HG03571 (cell line): Measurements from ENCODE around the gene DCPS.
"Not testable (repeated sequence)": the region's sequence is repeated elsewhere in the genome, so short reads cannot be mapped to it uniquely, and the experiment has no call there.

Source experiments
- ATAC-seq: cut with Tn5 transposase; IDR thresholded peaks from one replicate; pipeline ENCODE4 v1.9.1; 2021; ENCODE audit not compliant: unreplicated experiment

Gene DCPS, protein sequence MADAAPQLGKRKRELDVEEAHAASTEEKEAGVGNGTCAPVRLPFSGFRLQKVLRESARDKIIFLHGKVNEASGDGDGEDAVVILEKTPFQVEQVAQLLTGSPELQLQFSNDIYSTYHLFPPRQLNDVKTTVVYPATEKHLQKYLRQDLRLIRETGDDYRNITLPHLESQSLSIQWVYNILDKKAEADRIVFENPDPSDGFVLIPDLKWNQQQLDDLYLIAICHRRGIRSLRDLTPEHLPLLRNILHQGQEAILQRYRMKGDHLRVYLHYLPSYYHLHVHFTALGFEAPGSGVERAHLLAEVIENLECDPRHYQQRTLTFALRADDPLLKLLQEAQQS

DNA sequence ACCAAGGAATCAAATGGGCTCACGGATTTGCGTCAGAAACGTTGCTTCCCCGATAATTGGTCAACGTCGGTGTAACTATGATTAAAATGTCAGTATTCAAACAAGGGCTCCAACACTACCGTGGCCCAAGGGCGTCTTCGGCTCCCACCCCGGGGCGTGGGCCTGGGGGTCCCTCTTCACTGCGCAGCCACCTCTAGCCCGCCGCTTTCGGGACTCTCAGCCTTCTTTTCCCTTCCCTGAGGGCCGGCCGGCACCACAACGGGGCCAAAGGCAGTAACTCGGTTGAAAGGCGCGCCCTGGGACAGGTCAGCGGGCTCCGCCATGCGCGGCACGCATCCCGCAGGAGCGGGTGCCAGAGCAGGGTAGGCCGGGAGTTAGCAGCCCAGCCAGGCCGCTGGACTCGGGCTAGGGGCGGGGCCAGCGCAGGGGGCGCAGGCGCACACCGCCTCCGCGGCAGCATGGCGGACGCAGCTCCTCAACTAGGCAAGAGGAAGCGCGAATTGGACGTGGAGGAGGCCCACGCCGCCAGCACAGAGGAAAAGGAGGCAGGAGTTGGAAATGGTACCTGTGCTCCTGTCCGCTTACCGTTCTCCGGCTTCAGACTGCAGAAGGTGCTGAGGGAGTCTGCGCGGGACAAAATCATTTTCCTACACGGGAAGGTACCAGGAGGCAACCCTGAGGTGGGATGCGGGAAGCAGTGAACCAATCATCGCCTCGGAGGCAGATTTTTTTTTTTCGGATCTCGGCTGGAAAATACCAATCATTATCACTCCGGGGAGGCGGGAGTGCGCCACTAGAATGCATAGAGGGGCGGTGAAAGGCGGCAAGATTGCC is at the start of gene DCPS:
TSS of gene DCPS (plus strand) at position 438 of the 834 bp plus-strand sequence. CDS start at position 459, 21 bp downstream.
- peak; percentile 90 for ATAC-seq

DNA sequence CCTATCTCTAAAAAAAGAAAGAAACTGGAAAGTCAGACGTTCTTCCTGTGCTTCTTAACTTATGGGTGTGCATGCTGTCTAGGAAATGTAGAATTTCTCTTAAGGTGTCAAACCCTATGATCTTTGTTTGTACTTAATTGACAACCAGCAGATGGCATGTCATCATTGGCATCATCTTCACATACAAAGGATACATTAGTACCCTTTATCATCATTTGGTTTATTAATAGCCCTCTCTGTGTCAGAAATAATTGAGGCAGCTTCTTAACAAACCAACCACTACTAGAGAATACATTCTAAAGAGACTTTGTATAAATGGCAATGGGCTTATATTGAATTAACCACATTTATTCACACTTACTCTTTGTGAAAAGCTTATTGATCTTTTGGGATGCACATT is 49.0 kb upstream of the DCPS start:
- no peak for ATAC-seq

DNA sequence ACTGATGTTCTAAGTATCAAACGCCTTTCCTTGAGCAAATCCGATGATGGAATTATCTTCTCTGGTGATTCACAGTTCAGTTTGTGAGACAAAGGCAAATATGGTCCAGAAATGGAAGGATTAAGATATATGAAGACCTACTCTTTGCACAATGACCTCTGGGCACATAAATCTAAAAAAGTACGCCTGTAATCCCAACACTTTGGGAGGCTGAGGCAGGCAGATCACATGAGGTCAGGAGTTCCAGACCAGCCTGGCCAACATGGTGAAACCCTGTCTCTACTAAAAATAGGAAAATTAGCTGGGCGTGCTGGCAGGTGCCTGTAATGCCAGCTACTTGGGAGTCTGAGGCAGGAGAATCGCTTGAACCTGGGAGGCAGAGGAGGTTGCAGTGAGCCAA is 48.4 kb upstream of the DCPS start:
- ATAC-seq = not testable (repeated sequence)

DNA sequence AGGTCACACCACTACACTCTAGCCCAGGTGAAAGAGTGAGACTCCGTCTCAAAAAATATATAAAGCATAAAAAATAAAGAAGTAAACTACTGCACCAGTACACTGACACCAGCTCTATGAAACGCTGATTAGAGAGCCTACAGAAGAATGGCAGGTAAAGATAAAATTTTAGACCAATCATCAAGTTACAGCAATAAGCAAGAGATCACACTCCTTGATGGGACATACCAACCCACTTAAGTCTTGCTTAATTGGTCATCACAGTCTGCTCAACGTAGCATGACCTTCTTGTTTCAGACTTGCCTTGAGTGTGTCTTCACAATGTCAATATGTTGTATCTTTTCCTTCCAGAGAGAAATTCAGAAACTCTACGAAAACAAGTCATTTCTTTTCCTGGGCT is 47.6 kb upstream of the DCPS start:
- no peak for ATAC-seq

DNA sequence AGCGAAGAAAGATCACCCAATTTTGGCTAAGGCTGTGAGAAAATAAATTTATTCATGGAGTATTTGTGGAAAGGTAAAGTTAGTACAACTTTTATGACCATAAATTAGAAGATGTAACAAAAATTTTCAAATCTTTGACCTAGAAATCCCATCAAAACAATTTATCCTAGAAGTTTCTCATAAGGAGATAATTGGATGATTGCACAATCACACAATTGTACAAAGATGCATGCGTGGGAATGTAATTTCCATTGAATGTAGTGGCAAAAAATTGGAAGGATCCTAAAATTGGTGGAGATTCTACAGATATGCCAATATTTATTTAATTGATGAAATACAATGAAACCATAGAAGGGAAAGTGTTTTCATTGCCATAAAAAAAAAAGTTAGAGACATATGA is 46.7 kb upstream of the DCPS start:
- ATAC-seq = no peak

DNA sequence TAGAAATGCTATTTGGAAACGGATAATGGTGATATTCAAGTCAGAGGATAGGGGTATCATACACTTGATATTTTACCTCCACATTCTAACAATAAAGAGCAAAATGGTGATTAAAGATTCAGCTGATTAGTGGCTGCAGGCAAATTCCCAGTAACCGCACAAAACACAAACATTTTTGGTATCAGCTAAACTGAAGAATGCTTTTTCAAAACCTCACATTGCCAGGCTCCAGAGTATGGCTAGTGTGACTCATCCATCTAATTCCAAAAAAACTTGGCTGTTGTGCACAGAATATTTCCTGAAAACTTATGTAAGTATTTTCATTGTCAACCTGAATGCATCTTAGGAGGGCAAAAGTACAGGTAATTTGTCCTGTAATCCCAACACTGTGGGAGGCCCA is 46.1 kb upstream of the DCPS start:
- ATAC-seq = no peak

DNA sequence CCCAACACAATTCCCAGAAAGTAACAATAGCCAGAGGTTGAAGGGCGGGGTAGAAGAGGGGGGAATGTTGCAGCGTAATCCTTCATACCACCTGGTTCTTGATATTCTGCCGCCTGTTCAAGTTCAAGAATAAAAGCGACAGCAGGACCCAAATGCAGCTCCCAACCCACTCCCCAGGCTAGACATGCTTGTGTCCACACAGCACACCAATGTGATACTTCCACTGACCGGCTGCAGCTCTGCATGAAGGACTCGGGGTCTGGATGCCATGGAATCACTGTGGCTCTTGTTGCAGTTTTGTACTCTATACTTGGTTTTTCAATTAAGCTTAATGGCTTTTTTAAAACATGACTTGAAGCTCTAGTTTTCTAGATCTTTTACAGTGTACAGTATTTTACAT is 41.6 kb upstream of the DCPS start:
- no peak for ATAC-seq

DNA sequence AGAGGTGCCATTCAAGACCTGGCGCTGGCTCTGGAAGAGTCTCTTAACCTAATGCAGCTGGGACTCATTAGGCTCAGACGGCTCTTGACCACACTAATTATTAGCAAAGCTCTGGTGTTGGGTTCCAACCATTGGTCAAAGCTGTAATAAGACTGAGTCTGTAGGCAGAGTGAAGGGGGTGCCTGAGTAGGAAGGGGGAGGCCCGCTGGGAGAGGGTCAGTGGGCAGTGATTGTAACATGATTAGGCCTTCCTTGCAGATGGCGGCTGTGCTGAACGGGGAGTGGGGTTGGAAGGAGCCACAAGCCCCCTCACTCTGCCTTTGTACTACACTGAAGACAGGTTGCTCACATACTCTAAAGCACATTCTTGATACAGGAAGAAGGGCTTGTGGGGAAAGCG is 40.4 kb upstream of the DCPS start:
- ATAC-seq = no peak

DNA sequence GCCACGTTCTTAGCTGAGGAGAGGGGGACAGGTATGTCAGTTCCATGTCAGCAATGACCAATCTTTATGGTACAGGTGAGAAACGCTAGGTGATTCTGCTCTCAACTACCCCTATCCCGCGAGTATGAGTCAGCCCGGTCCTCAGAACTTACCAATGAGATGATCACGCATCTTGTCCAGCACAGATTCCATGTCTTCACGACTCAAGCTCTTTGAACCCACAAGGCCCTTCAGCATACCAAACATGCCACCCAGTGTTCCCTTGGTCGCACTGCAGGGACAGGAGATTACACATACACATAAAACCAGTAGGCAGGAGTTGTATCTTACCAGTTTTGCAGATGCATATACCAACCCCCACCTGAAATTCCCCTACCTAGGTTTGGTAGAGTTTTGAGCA is 38.0 kb upstream of the DCPS start:
- no peak for ATAC-seq

DNA sequence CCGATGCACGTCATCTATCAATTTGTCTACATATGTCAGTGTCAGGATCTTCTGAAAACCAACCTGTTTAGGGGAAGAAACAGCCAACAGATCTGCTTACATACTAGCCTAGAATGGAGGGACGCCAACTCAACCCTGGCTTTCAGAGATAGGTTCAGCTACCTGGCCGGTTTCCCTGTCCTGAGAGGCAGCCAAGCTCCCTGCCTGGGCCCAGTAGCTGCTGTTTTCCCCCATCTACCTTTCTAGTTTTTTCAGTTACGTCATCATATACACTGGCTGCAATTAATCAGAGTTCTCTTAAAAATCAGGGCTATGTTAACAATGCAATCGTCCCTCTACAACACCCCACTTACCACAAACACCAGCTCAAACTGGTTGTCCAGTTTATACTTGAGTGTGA is 36.2 kb upstream of the DCPS start:
- ATAC-seq = no peak

DNA sequence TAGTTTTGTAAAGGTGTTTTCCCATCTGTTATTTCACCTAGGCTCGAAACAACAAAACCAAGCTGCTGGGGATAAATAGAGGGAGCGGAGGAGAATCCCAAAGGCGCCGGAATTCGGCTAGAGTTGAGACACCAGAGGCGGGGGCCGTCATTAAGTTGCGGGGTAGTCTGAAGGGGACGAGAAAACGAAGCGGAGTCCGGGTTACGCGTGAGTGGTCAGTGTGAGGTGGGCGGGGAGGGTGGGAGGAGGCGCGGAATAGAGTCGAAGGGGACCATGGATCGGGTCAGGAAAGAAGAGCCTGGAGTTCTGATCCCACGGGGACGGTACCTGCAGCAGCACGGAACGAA is 35.5 kb upstream of the DCPS start:
- no peak for ATAC-seq

DNA sequence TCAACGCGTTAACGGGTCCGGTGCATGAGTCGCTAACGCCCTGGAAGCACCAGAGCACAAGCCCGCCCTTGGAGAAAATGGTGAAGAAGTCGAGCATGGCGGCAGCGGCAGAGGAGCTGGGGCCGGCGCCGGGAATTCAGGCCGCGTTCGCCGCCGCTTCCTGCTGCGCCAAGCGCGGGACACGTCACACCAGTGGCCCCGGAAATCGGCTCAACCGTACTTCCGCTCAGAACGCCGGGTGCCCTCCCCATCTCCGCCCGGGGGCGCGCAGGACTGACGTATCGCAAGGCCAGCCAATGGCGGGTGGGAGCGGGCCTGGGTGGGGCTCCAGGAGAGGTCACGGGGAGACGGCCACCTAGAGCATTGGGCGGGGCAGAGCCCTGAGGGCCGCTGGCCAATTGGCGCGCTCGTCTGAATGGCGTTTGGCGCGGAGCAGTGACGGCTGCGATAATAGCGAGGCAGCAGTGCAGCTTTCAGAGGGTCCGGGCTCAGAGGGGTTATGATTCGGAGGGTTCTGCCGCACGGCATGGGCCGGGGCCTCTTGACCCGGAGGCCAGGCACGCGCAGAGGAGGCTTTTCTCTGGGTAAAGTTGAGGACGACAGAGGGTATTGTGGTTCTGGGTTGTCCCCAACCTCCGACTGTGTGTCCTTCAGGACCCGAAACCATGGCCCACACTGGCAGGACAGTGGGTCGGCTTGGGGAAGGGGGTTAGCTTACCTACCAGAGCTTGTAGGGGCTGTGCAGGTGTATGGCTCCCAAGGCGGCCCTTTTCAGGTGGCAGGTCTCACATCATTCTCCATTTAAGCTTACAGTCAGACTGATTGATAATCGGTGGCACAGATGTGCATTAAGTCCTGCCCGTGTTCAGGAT is 34.9 kb upstream of the DCPS start, which contains the start of the genes FOXRED1 and SRPRA:
TSS of gene FOXRED1 (plus strand) at position 447 of the 872 bp plus-strand sequence. CDS start at position 500, 53 bp downstream.
TSS of gene SRPRA (minus strand) at position 188 of the 872 bp plus-strand sequence. CDS start at position 97, 91 bp downstream.
- ATAC-seq = peak; percentile 99

DNA sequence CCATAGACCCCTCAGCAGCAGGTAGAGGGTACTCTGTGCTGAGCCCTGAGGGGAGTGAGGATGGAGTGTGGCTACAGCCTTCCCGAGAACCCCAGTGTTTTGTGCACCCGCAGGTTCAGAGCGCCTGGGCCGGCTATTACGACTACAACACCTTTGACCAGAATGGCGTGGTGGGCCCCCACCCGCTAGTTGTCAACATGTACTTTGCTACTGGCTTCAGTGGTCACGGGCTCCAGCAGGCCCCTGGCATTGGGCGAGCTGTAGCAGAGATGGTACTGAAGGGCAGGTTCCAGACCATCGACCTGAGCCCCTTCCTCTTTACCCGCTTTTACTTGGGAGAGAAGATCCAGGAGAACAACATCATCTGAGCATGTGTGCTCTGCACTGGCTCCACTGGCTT is 26.5 kb upstream of the DCPS start:
- ATAC-seq = no peak

DNA sequence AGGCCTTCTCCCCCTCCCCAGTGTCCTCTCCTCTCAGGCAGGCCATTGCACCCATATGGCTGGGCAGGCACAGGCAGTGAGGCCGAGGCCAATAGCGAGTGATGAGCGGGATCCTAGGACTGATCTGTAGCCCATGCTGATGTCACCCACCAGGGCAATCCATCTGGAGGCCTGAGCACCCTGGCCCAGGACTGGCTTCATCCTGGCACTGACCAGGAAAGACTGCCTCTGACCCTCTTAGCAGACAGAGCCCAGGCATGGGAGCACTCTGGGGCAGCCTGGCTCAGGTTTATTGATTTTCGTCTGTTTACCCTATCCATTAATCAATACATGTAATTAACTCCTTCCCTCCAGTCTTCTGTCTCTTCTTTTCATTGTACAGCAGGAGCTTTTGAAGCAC is 26.1 kb upstream of the DCPS start:
- ATAC-seq = no peak

DNA sequence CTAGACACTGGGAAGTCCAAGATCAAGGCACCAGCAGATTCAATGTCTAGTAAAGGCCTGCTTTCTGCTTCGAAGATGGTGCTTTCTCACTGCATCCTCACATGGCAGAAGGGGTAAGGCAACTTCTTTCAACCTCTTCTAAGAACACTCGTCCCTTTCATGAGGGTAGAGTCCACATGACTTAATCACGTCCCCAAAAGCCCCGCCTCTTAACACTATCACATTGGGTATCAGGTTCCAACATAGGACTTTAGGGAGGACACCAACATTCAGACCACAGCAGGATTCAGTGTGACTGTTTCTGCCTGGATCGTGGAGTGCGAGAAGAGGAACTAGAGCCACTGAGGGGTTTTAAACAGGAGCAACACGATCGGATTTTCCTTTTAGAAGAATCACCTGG is 24.7 kb upstream of the DCPS start:
- no peak for ATAC-seq

DNA sequence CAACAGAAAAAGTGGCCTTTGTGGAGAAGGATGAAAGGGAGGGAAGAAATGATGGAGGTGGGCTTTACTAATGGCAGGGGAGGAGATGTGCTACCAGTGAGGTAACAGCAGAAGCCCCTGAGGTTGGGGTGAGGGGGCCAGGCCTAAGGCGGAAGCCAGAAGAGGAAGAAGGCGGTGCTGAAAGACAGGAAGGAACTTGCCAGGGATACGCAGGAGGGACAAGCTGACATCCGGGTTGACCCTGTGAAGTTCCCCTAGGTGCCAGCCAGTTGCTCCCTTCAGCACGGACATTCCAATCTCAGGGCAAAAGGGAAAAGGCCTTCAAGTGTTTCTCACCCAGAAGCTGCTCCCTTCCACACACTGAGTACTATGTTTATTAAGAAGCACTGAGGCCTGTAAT is 23.3 kb upstream of the DCPS start:
- ATAC-seq = no peak

DNA sequence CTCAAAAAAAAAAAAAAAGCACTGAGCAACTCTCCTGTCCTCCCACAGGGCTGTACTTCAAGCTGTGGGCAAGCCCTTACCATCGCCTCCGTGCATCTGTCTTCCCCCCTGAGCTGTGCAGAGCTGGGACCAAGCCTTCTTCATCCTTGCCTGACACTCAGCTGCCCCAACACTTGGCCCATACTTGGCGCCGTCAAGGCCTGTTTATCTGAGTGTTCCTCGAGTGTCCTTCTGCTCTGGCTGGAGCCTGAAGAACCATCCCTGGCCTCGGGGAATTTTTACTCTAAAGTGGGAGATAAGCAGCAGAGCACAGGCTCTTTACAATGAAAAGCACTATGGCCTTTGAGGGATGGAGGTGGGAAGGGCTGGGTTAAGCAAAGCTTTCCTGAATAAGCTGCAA is 22.6 kb upstream of the DCPS start:
- no peak for ATAC-seq

DNA sequence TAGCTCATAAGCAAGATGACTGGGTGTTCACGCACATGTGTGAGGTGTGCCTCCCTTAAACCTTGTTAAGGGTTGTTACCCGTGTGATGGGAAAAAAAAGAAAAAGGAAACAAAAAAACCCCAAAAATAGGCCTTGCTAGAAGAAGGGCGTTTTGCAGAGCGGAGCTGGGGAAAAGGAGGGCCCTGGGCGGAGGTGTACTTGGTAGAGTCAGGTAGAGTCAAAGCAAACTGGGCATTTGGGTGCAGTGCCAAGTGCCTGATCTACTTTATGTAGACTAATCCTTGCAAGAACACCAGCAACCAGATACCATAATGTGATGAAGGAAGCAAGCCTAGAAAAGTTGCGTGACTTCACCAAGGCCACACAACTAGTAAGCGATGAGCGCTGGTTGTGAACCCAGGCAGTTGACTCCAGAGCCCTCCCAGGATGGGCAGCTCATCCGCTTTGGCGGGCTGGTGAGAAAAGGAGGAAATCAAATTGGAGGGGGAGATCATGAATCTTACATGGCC is 22.1 kb upstream of the DCPS start:
- ATAC-seq = no peak

DNA sequence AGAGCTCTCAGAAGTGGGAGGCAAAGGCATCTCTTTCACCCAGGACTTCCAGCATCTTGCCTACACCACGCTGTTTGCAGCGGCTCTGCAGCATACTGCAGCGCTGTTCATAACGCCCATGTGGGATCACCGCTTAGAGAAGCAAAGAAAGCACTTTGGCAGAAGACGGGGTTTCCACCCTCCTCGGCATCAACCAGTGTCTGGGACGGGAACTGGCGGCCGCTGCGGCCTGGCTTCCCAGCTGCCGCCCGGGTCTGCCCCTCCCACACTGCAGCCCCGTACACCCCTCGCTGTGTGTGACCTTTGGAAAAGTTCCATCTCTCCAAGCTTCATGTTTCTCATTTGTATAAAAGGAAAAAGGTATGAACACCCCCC is 21.5 kb upstream of the DCPS start:
- no peak for ATAC-seq

DNA sequence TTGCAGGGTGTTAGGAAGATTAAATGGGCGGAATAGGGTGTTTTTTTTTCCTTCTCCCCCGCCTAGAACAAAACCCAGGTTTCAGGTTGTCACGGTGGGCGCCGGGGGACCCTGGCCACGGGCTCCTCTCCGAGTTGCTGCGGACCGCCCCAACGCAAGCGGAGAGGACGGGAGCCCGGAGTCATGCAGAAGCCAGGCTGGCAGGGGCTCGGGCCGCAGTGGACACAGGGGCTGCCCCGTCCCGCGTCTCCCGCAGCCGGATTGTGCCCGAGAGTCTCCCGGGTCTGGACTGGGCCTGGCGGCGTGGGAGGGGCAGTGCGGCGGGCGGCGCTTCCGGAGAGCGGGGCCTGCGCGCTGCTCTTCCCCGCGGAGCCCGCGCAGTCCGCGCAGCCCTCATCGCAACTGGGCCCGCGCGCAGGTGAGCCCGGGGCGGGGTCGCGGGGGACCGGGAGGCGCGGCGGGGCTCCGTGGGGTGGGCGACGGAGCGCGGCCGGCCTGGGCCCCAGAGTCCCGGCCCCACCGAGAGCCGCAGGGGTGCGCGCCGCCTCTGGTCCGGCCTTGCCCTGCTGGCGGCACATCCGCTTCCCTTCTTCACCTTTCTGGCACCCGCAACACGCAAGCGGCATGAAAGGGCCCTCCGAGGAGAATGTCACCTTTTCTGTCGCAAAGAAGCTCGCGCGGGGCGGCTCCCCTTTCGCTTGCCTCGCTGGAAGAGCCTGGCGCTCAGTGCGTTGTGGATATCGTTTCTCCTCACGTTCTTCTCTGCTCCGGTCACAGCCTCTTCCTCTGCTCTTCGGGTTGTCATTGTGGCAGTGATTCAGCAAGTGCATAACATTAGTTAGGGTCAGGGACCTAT is 20.9 kb upstream of the DCPS start, which contains the start of gene TIRAP:
TSS of gene TIRAP (plus strand) at position 358 of the 856 bp plus-strand sequence. CDS start 7,802 bp downstream, outside the sequence.
- ATAC-seq = peak; percentile 62
